Stimulated activated CD4-positive, alpha-beta T cell treated with anti-CD3 and anti-CD28 coated beads, Interleukin-4, amount 100 ng/mL, for 48 hours (primary cell): ENCODE data around the gene C10orf71.

Experiments
- DNase-seq, 2 donors: peaks; one replicate each; pipeline ENCODE4 v3.0.0-alpha.2; 2020; ENCODE audit warnings: low read depth in 2 of 2

C10orf71 gene

DNA sequence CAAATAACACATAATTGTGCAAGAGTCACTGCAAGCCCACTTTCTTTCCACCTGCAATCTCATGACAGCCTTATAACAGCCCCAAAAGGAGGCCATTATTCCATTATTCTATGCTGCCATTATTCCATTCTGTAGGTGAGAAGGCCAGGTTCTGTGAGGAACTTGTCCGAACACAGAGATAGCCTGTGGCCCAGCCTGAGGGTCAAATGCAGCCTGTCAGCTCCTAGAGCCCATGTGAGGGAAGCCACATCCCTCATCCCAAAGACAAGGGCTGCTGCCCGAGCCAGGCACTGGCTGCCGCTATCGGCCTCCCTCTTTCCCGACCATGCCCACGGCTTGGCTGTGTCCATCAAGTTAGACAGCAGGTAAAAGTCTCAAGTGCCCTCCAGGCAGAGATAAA, 24.1 kb upstream of the C10orf71 start:
- no peak for DNase-seq

DNA sequence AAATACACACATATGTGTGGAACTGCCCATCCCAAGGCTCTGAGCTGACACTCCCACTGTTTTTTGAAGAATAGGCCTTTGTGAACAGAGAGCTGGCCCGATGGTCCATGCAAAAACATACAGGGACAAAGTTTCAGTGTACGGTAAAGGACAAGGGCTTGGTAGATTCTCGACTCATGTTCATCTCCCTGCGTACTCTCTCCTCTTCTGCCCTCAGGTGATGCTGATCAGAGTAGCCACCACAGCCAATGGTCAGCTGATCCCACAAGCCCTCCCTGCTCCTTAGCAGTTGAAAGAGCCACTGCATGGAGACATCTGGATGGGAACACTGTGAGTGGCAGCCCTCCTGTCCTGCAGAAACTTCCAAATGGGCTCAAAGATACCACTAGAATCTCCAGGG, 23.1 kb upstream of the C10orf71 start:
- no peak for DNase-seq

DNA sequence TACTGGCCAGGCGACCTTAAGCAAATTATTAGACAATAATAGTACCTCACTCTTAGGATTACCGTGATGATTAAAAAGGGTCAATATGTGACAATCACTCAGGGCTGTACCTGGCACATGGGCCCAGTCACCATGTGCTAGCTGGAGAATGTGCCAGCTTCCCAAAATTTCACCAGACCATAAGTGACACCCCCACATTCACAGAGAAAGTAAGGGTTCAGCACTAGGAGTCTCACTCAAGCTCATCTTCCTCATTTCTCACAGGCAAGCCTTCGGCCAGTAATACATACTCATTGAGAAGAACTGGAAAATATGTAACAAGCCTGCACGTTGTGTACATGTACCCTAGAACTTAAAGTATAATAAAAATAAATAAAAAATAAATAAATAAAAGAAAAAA, 22.4 kb upstream of the C10orf71 start:
- DNase-seq: no peak

DNA sequence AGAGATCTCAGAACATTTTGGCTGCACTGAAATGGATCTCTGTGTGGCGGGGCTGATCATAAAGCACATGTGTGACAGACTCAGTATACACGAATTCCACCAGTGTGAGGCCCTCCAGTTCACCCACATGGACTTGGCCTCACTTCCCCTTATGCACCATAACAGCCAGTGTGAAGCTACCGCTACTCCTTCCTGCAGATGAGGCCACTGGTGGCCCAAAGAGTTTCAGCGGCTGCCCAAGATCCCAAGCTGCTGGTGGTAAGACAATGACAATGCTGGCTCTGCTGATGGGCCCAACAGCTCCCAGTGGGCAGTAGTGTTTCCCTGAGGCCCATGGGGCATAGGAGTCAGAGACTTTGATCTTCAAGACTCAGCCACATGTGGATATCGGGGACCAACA, 21.0 kb upstream of the C10orf71 start:
- no peak for DNase-seq

DNA sequence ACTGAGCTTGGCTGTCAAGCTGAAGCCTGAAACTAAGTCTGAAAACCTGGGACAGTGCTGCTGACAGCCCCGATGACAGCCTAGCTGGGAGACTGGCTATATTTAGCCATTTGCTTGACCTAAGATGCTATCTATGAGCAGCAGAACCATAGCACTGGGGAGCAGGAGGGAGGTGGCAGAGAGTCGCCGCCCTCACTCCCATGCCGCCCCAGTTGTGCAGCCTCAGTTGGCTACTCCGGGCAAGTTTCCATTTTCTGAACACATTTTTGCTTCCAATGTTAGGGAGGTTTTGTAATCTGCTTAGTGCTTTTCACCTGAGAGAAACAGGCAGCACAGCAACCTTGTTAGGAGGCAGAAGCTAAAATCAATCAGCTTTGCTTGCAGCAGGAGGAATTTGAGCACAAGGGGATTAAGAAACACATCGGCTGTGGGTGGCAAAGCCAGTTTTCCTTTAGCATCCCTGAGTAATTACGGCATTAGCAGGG, 20.4 kb upstream of the C10orf71 start:
- DNase-seq: no peak

DNA sequence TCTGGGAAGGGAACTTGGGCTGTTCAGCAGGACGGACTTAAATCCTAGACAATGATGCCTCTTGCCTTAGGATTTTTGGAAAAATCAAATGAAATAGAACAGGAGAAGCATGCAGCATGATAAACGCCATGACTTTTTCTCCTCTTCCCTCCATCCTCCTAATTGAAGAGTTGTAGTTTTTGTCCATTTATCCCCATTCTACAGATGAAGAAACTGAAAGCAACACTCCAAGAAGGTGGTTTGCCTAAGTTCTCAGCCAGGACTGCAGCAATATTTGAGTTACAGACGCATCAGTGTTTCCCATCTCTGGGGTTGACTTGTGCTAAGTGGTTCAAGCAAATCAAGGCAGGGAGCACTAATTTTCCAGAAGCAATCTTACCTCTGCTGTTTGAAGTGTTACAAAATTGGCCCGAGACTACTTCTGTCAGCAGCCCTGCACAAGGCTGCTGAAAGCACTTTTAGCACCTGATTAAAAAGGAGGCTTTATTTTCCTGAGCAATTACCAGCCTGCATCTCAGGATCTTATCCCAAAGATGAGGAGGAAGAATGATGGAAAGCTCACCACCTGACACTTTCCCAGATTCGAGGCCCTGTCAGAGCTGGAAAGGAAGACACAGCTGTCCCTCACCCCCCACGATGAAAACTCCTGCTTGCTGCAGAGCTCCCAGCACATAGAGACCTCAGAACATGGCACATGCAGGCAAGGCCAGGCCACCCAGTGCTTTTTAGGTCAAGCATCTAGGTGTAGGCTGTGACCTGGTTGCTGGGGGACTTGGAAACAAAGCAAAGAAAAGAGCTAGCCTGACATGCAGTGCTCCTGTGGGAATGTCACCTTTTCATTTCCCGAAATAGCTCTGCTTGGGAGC, 19.7 kb upstream of the C10orf71 start:
- no peak for DNase-seq

DNA sequence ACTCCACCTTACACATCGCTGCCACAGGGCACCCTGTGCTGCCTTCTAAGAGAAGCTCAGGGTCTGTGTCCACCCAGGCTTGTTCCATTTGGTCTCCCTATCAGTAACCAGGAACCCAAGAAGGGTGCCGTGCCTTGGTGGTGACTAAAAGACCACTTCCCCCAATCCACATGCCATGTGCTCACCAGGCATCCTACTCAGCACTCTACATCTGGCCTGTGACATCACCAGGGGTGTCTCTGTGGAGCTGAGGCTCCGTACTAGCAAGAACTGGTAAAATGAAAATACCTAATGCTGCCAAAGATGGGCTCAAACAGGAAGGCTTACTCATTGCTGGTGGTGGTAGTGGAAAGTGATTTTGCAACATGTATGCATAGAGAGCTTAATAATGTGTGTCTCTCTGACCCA, 19.0 kb upstream of the C10orf71 start:
- no peak for DNase-seq

DNA sequence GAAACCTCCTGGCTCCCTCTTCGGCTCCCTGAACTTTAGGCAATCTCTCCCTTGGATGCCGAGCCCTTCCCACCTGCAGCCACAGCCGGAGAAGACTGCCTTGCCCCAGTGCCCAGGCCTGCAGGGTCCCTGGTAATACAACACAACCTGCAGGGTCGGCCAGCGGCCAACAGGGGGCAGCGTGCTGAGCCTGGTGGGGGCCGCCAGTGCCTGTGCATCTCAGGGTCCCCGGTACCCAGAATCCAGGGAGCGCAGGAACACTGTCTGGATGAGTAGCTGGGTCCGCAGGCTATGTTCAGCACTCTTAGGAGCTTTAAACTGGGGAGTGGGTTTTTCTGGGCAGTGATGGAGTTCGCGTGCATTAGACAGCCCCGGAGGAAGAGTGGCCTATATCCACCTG, 17.5 kb upstream of the C10orf71 start:
- no peak for DNase-seq

DNA sequence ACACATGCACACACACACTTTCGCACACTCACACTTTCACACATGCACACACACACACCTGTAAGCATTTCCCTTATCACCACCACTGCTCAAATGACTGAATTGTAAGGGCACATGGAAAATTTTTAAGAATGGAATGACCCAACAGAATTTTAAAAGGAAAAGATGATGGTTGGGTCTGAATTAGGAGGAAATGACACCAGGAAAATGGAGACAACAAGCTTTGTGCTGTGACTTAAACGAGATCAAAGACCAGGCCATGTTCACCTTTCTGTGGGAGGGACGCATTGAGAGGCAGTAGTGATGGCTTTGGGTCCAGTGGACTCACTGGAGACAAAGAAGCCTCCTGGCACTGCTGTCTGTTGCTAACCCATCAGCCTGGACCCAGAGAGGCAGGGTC, 16.7 kb upstream of the C10orf71 start:
- DNase-seq: no peak

DNA sequence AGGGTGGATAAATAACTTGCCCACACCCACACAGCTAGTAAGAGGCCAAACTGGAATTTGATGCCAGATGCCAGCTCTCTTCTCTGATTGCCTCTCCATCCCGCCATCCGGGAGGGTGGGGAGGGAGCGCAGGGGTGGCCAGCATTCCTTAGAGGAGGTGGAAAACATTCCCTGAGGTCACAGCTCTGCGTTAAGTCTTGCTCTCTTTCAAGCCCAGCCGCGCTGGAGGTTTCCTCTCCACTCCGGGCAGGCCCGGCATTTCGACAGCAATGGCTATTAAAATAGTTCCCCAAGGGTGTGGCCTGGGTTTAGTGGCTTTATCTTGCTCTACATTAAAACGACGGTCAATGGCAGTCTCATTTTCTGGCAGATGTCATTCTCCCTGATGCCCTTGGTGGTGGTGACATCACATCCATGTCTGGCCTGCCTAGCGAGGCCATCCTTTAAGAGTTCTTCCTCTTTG, 16.1 kb upstream of the C10orf71 start:
- no peak for DNase-seq

DNA sequence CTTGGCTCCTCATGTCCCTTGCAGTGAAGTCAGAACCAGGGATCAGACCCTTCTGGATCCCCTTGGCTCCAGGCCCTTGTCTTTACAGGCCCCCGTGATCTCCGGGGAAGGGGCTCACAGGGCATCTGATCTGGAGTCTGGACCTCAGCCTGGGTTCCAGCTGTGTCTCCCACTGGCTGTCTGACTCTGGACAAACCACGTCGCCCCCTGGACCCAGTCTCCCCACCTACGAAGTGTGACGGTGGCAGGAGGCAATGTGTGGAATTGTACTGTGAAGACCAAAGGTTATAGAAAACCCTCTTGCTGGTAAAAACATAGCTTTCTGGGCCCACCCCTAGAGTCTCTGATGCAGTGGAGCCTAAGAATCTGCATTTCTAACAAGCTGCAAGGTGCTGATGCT, 15.5 kb upstream of the C10orf71 start:
- DNase-seq: no peak

DNA sequence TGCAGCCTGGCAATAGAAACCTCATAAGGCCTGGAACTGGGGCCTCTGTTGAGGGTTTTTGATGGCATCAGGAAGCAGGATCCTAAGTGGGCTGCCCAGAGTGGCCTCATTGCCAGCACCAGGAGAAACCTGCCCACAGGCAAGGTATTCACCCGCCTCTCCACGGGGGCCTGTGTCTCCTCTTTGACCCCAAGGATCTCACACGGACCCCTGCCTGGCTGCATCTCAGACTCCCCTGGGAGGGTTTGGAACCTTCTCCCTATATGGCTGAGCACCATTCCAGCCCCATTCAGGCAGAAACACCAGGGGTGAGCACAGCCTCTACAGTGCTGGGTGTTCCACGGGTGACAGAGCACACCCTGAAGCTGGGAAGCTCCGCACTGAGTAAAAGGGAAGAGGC, 14.6 kb upstream of the C10orf71 start:
- no peak for DNase-seq

DNA sequence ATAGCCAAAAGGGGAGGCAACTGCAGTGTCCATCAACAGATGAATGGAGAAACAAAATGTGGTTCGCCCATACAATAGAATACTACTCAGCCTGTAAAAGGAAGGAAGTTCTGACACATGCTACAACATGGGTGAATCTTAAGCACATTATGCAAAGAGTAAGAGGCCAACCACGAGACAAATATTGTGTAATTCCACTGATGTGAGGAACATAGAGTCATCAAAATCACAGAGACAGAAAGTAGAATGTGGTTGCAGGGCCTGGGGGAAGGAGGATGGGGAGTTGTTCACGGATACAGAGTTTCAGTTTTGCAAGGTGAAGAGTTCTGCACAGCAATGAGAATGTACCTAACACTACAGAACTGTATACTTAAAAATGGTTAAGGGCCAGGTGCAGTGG, 13.7 kb upstream of the C10orf71 start:
- DNase-seq: no peak

DNA sequence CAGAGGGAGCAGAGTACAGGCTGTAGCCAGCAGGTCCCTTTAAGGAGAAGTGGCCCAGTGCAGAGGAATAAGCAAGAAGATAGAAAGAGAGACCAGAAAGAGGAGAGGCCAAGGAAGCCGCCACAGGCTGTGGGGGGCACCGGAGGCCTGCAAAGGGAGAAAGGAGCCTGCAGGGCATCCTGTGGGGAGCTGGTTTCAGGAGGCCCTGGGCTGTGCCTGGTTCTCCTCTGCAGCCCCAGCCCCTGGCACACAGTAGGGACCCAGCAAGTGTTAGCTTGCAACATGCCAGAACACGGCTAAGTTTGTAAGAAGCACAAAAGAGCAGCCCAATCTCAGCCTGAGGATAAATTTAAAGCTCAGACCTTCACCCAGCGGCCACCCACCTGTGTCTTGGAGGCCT, 12.3 kb upstream of the C10orf71 start:
- DNase-seq: no peak

DNA sequence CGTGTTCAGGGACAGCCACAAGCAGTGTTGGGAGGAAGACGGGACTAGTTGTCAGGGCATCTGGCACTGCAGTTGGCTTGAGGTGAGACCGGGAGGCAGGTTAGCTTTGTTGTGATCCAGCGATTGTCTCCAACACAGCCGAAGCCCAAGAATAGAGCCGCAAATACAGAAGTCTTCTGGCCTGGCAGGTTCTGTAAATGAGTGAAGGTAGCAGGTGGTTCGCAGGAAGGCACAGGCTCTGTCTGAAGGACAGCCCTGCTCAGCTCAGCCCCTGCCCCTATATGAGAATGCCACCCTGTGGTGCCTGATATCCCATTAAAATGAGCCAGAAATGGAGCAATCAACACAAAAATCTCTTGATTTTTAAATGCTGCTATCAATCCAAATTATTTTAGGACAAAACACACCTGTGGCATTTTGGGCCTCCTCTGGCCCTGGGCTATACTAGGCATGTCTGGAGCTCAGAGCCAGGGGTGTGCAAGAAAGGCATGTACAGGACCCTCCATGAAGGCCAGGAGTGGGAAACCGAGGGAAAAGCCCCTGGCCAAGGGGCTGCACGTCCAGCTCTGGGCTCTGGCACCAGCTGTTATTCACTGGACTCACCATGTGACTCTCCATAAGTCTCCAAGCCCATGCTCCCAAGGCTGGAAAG, 11.2 kb upstream of the C10orf71 start:
- DNase-seq: no peak

DNA sequence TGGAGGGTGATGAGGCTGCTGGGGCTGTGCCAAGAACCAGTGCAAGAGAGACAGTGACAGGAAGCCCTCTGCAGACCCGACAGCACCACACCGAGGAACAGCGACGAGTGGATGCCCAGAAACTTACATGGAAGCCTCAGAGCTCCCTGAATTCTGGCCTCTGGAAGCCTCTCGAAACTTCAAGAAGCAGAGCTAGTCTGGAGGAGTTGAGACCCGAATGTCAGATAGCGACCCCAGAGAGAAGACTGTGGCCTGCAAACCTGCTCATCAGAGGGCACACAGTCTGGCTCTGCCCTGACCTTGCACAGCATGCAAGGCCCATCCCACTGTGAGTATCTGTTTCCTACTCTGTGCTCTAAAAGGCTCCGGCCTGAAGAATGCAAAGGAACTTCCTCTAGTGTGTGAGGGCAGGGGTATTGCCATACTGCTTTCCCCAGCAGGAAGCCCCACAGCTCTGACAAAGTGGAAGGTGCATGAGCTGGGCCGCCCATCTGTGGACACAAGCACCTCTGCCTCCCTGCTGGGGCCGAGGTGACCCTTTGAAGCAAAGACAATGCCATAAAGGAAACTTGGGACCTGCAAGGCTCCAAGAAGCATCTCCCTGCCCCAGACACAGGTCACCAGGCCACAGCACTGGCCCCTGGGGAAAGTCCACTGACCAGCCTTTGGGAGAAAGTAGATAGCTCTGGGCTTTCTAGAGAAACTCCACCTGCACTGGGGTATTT, 10.5 kb upstream of the C10orf71 start:
- no peak for DNase-seq

DNA sequence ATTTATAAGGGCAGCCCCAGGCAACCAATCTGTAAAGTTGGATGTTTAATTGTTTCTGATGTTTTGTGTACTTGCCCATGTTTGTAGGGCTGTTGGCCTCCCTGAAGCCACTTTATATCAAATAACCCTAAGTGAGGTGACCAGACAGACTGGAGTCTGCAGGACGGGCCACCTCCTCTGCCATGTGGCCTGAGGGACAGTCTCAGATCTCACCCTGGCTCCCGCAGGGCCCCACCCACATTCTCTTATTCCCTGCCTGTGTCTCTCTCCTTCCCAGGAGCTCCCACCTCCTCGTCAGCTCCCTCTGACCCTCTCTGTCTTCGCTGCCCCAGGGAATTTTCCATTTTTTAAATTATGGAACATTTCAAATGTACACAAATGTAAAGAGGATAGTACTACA, 9.5 kb upstream of the C10orf71 start:
- no peak for DNase-seq

DNA sequence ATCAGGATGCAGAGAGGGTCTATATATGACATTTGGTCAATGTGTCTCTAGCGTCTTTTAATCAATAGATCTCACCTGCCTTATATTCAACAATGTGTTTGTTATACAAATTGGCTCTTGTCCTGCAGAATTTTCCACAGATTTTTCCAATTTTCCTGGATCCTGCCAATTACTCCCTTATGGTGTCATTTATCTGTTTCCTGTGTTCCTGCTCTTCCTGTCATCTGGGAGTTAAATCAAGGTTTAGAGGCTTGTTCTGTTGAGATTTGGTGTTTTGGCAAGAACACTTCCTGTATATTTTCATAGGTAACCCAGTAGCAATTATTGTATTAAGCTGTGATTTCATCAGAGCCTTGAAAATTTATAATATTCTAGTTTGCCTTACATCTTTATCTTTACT, 8.8 kb upstream of the C10orf71 start:
- no peak for DNase-seq

DNA sequence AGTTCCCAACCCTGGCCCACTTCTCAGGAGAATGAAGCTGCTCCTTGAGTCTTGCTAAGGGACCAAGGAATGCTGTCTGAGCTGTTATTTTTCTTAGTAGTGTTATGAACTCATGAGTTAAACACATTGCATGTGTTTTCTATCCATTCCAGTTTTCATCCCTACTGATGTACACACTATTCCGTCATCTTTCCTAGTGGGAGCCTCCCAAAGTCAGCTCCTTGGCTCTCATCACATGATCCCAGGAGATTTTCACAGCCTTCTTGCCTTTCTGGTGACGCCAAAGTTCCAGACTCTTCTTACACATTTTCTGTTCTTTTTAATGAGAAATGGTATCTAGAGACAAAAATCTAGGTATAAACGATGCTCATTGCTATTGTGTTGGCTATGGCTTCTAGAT, 8.4 kb upstream of the C10orf71 start:
- no peak for DNase-seq

DNA sequence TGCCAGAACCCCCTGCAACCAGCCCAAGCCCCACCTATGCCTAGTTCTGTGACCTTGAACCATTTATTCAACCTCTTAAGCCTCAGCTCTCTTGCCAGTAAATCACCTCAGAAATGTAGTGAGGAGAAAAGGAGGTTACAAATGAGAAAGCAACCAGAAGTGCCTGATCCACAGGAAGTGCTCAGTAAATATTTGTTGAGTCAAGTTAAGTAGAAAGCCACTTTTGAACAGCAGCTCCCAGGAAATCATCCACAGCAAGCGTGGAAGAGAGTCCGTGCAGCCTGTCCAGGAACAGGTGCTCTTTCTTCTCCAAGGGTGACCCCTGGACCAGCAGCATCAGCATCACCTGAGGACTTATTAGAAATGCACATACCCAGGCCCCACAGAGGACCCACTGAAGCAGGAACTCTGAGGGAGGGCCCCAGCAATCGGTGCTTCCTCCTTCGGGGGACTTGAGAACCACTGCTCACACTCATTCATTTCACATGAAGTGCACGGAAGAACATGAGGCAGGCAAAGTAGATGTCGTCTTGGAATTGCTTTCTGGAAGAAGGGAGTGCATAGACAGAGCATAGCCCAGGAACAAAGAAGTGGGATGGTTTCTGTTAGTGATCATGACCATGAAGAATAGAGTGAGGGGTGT, 6.3 kb upstream of the C10orf71 start:
- DNase-seq: no peak

DNA sequence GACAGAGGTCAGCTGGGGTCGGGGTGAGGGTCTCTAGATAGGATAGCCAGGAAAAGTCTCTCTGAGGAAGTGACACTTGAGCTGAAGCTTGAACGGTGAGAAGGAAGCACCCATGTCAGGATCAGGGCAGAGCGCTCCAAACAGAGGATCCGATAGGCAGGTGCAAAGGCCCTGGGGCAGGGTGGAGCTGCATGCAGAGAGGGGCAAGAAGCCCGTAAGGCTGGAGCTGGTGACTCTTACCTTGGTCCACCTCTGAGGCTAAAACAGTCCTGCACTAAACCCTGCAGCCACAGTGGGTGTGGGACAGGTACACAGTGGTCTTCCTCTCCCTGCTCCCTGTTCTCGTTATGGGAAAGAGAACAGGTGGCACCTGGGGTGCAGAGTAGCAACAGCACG, 5.8 kb upstream of the C10orf71 start:
- no peak for DNase-seq

DNA sequence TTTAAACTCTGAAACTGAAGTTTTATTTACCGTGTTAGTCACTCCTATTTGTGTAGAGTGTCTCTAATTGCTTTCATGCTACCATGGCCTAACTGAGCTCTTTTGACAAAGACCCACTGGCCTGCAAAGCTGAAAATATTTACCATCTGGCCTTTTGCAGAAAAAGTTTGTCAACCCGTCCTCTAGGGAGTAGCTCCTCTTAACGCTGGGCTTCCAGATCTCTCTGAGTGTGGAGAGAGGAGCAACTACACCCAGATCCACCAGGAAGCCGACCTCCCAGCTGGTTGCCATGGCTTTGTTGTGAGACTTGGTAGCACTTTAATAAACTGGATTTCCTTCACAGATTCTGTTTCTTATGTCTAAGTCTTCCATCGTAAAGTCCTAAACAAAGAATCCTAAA, 4.2 kb upstream of the C10orf71 start:
- no peak for DNase-seq
